Lower leg skin (tissue), 3 donors: Measurements from ENCODE around the gene TAF1B.

Experiments
- CTCF ChIP-seq, 3 donors: fragments of 450-650 bp; IDR thresholded peaks; one replicate each; pipeline ENCODE4 v1.5.1; 2016; ENCODE audit warnings: antibody characterized with exemption in 3 of 3, mild to moderate bottlenecking in 3 of 3, moderate library complexity in 2 of 3
- POLR2A ChIP-seq, 2 donors: fragments of 450-650 bp; IDR thresholded peaks; one replicate each; pipeline ENCODE4 v1.6.1; 2016 to 2017; ENCODE audit warnings: antibody characterized with exemption in 2 of 2, mild to moderate bottlenecking in 1 of 2, moderate library complexity in 1 of 2

- TF ChIP-seq POLR2A (IDR thresholded peaks at IDR 0.05) (no peak), CTCF (IDR thresholded peaks at IDR 0.05) (no peak)
Observed at GRCh38 chr2:9844036-9844483, 786 bp downstream of the TAF1B start.
